CD4-positive, alpha-beta T cell treated with Interferon gamma for 1 hour (primary cell): ENCODE measurements around the gene ZSCAN16.
"Not testable (repeated sequence)": the region's sequence is repeated elsewhere in the genome, so short reads cannot be mapped to it uniquely, and the experiment has no call there.

ENCODE experiments used
- DNase-seq: peaks from one replicate; pipeline ENCODE4 v3.0.0-alpha.2; 2020

Gene ZSCAN16

DNA sequence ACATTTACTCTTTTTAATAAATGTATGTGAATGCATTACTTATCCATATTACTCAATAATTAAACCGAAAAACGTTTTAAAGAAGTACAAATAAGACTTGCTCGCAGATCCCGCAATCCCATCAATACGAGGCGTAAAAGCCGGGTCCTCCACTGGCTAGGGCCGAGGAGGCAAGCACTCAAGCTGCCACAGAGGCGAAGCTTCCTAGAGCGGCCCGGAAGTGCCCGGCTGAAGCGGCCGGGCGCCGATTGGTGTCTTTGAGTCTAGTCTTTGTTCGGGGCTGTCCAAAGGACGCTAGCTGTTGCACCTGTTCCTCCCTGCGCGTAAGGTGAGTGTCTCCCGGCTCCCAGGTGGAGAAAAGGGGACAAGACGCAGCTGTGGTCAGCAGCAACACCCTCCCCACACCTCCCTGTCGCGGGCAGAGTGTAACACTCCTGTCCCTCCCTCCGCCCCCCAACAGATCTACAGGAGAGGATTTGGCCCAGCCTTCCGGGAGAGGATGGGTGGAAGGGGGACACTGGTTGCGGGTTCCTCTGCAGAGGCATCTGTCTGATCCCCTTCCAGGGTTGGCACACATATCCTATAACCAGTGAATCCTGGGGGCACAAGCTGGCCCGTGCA, at the start of gene ZSCAN16:
TSS of gene ZSCAN16 (plus strand) at position 260 of the 621 bp plus-strand sequence. CDS start 835 bp downstream, outside the sequence.
- peak; percentile 80 for DNase-seq

DNA sequence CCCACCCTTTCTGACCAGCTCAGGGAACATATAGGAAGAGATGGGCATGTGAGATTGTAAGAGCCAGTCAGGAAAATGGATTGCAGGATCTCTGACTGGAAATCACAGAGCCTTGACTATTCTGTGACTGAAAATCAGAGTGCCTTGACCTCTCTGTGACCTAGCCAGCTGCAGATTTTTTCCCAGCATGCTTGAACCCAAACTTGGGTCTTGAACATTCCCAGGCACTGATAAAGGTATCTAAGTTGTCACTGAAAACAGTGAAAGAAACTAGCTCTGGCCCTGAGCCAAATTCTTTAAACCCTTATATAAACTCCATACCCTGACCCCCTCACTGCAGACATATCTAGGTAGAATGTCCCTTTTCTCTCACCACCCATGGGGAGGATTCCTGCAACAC, 46.4 kb upstream of the ZSCAN16 start:
- no peak for DNase-seq

DNA sequence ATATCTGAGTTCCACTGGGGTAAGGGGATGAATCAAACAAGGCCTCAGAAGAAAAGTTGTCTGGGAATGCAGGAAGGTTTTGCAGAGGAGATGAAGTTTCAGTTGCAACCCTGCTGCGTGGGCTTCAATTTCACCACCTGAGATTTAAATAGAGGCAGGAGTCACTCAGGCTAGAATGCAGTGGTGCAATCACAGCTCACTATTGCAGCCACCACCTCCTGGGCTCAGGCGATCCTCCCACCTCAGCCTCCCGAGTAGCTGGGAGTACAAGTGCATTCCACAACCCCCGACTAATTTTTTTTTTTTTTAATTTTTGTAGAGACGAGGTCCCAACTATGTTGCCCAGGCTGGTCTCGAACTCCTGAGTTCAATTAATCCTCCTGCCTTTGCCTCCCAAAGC, 45.6 kb upstream of the ZSCAN16 start:
- DNase-seq: no peak

DNA sequence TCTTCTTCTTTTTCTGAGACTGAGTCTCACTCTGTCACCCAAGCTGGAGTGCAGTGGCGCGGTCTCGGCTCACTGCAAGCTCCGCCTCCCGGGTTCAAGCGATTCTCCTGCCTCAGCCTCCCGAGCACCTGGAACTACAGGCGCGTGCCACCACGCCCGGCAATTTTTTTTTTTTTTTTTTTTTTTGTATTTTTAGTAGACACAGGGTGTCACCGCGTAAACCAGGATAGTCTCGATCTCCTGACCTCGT, 44.1 kb upstream of the ZSCAN16 start, which contains the start of gene ZNF165:
TSS of gene ZNF165 (plus strand) at position 188 of the 250 bp plus-strand sequence. CDS start 4,913 bp downstream, outside the sequence.
- not testable (repeated sequence) for DNase-seq

DNA sequence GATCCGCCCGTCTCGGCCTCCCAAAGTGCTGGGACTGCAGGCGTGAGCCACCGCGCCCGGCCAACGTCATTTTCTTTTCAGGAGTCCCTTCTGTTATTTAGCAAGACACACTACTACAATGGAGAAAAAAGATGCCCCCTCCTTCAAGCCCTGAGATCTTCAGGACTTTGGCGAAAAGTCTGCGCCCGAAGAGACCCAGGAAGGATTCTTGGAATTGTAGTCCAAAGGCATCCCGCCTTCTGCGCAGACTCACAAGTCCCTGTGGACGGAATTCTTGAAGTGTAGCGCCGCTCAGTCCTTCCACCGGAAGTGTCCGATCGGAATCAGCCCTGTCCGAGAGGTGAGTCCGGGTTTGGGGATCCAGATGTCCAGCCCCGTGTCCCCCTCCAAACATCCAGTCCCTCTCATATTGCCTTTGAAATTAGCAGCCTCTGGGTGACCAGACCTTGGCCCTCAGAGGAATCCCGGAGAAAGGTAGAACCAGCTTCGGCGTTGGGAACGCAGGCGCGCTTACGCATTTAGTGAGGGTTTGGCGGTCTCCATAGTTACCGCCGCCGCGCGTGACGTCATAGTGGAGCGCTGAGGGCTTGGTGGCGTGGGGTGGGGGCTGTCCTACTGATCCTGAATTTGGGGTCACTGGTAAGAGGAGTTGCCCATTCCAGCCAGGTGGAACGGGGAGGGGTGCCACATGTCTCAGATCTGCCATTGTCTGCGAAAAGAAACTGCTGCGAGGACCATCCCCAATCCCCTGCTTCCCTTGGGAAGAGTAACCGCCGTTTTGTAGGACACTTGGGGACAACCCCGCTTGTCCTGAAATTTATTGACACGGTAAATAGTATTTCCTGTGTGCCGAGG, 43.6 kb upstream of the ZSCAN16 start:
- DNase-seq: peak; percentile 89

DNA sequence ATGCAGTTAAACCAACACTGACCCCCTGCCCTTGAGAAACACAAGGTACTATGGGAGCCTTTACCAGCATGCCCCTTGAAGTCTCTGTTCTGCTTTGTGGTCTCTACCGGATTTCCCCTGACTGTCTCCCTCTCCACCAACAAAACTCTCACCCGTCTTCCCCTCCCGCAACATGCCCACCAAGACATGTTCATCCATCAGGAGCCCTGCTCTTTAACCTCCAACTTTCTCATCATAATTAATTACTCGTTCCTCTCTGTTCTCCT, 43.0 kb upstream of the ZSCAN16 start:
- DNase-seq: peak; percentile 74

DNA sequence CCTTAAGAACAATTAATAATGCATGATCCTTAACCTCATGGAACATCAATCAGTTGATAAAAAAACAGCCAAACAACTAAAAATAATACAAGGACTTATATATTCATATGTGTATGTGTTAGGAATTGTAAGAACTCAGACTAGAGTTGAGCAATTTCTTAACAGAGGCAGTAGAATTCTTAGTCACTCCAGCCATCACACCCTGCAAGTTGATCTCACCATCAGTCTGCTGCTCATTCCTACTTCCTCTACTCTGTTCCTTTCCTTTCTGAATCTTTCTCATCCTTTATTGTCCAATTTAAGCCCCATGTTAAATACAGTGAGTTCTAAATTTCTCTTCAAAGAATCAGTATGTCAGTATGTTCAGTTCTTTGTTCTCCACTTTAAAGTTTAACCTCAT, 41.5 kb upstream of the ZSCAN16 start:
- DNase-seq: no peak

DNA sequence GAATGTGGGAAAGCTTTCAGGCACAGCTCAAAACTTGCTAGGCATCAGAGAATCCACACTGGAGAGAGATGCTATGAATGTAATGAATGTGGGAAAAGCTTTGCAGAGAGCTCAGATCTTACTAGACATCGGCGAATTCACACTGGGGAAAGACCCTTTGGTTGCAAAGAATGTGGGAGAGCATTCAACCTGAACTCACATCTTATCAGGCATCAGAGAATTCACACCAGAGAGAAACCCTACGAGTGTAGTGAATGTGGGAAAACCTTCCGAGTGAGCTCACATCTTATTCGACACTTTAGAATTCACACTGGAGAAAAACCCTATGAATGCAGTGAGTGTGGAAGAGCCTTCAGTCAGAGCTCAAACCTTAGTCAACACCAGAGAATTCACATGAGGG, 35.4 kb upstream of the ZSCAN16 start:
- DNase-seq: no peak

DNA sequence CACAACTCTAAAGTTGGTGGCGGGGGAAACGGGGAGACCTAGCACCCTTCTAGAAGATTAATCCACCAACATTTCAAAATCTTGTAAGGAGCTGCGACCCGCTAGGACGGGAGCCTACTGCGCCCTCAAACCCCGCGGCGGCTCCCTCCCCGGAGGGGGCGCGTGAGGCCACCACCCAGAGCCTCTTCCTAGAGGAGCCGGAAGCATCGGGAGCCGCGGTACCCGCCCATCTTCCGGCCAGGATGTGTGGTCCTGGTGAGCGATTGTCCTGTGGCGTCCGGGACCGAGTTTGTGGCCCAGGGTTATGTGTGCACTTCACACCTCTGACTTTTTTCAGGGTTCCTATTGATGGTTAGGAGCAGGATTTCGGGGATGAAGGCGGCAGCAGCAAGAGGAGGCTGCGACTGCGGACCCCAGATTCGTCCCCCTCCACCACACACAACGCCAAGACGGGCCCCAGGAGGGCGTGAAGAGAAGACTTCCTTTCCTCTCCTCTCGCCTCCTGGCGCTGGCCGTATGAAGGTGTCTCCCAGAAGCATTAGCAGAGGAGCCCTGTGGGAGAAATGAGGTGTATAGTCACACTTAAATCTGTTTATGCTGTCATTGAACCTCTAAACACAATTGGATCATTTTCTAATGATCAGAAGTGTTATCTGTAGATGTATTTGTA, 33.4 kb upstream of the ZSCAN16 start:
- no peak for DNase-seq

DNA sequence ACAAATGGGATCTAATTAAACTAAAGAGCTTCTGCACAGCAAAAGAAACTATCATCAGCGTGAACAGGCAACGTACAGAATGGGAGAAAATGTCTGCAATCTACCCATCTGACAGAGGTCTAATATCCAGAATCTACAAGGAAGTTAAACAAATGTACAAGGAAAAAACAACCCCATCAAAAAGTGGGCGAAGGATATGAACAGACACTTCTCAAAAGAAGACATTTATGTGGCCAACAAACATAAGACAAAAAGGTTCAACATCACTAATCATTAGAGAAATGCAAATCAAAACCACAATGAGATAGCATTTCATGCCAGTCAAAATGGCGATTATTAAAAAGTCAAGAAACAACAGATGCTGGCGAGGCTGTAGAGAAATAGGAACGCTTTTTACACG, 22.2 kb upstream of the ZSCAN16 start:
- DNase-seq: not testable (repeated sequence)

DNA sequence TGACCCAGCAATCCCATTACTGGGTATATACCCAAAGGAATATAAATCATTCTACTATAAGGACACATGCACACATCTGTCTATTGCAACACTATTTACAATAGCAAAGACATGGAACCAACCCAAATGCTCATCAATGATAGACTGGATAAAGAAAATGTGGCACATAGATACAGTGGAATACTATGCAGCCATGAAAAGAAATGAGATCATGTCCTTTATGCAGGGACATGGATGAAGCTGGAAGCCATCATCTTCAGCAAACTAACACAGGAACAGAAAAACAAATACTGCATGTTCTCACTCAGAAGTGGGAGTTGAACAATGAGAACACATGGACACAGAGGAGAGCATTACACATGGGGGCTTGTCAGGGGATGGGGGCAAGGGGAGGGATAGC, 21.7 kb upstream of the ZSCAN16 start:
- not testable (repeated sequence) for DNase-seq

DNA sequence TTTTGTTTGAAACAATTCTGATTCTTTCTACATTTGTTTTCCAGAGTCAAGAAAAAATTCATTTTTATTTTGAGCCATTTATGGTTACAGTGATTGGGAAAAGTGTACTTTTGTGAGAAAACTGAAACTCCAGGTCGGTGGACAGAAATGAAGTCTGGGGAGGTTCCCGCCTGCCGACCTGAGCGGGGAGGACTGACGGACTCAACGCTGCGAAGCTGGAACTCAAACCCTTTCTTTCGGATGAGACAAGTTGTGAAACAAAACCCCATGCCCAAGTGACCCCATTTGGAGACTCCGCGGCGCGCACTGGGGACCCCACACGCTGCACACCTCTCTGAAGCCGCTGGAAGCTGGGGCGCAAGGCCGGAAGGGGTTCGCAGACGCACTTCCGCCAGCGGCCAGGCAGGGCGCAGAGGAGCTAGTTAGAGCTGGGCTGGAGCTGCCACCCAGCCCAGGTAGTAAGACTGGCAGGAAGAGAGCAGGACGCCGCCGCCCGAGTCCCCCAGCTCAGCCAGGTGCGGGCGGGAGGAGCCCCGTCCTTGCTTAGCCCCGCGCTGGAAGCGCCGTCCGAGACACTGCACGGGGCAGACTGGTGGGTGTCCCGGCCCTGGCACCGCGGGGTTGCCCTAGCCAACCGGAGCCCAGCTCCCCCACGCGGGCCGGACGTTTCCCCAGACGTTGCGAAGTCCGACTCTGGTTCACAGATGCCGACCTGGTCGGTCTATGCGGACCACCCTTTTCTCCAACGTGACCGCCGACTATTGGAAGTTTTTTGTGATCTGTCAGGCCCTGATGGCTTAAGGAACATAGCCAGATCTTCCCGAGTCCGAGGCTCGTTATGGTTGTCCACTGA, 19.8 kb upstream of the ZSCAN16 start:
- peak; percentile 87 for DNase-seq

DNA sequence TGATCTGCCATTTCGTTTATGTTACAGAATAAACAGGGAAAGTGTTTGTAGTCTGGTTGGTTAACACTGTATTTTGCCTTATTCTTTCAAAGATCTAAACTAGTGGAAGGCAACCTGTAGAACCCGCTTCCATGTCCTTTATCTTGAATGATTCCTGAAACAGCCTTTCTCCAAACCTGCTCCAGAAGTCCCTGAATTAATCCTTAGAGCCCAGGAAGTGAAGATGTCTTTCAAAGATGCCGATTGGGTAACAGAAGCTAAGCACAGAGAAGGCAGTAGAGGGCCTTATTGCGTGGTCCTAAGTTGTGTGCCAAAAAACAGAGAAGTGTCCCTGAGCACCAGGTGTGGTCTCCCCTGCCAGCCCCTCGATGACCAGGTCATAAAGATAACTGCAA, 19.2 kb upstream of the ZSCAN16 start:
- DNase-seq: no peak

DNA sequence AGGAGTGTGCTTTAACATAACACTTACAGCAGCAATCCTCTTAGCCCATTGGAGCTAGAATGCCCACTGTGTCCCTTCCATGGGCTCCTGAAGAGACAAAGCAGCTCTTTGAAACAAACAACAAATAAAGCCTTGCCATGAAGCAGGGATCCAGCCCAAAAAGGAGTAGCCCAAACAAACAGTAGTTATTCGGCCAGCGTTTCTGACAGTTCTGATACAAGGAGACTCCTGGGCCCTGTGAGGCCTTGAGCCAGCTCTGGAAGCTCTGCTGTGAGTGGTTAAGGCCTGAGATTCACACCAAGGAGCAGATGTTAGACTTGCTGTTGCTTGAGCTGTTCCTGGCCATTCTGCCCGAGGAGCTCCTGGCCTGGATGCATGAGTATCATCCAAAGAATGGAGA, 16.9 kb upstream of the ZSCAN16 start:
- no peak for DNase-seq

DNA sequence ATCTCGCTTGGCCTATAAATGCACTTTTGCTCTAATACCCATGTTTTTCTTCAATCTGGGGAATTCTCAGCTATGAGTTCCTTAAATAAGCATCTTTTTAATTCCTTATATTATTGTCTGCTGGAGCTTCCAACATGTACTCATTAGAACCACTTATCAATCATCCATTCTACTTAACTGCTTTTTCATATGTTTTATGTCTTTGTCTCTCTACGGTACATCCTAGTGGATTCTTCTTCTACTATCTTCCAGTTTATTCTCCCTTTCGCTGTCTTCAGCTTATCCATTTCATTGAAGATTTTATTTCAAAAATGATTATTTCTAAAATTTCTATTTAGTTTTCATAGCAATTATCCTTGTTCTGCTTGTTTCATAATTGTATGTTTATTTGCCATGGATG, 12.4 kb upstream of the ZSCAN16 start:
- DNase-seq: no peak

DNA sequence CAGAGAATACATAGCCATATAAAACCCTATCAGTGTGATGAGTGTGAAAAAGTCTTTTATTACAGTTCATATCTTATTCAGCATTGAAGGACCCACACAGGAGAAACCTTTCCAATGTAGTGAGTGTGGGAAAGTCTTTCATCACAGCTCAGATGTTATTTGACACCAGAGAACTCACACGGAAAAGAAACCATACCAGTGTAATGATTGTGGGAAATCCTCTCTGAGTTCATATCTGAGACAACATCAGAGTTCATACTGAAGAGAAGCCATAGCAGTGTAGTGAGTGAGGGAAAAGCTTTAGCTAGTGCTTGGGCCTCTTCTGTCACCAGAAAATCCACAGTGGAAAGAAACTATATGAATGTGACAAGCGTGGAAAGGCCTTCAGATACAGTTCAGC, 8.6 kb upstream of the ZSCAN16 start:
- no peak for DNase-seq

DNA sequence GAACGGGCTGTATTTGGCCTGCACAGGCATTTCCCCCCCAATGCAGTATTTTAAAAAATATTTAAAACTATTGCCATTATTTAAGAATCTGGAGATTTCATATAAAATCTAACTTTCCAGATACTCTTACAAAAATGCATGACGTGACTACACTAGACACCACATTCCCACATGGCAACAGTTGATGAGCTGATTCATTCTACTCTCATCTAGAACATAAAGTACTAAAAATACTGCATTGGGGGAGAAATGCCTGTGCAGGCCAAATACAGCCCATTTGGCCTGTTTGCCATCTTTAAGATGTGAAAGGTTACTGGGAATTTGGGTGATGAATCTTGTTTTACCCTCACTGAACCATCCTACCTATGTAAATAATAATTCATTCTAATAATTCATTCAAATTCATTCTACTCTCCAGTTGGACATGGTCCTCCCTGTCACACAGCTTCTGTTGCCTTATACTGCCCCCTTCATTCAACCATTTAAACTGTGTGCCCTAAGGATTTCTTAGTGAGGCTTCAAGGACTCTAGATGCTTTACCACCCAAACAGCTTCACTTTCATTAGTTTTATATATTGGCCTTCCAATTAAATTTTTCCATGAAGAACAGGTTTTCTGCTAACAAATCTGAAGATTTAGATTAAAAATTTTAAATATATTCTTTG, 6.9 kb upstream of the ZSCAN16 start:
- DNase-seq: no peak

DNA sequence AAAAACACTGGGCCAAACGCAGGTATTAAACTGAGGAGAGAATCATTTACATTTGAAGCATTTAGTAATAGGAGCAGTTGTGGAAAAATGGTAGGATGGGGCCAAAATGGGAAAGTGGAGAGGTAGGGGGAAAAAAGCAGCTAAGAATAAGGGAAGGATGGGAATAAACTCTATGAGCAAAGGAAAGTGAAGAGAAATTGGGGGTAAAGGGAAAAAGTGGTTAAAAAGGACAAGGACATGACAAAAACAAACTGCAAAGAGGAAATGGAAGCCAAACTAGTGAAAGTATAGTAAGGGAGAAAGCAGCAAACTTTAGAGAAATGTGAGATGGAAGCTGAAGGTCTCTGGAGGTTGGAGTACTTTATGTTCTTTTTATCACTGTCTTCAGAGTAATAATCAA, 6.2 kb upstream of the ZSCAN16 start:
- no peak for DNase-seq

DNA sequence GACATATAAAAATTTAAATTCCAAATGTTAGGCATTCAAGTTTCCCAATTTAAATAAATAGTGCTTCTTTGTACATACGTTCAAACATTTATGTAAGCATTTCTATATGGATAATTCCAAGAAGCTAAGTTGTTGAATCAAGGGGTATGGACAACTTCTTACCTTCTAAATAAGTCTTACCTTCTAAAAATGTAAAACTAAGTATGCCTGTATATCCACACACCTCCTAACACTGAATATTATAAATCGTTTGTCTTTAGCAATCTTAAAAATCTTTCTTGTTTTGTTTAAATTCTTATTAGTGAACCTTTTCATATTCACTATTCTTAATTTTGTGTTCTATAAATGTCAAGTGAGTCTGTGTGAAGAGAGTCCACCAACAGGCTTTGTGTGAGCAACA, 2.5 kb upstream of the ZSCAN16 start:
- DNase-seq: no peak

DNA sequence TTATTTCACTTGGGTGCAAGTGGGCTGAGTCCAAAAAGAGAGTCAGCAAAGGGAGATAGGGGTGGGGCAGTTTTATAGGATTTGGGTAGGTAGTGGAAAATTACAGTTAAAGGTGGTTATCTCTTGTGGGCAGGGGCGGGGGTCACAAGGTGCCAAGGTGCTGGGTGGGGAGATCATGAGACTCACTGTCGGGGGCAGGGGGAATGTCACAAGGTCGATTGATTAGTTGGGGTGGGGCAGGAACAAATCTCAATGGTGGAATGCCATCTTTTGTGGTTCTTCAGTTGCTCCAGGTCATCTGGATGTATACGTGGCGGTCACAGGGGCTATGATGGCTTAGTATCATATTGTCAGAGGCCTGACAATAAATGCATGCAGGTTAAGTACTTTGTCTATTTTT, 2.1 kb upstream of the ZSCAN16 start:
- not testable (repeated sequence) for DNase-seq

DNA sequence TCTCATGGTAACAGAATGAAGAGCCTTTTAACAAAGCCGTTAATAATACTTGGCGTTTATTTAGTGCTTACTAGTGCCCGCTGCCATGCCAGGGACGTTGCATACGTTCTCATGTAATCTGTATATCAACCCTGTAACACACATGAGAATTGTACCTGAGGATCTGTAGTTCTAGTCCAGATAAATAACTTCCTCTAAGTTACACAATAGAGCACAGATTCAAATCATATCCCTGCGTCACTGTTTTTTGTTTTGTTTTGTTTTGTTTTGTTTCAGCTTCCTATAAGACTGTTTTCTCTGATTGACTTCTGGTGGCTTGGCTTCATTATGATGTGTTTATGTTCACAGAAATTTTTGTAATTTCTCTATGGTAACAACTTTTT, 553 bp downstream of the ZSCAN16 start:
- DNase-seq: no peak

DNA sequence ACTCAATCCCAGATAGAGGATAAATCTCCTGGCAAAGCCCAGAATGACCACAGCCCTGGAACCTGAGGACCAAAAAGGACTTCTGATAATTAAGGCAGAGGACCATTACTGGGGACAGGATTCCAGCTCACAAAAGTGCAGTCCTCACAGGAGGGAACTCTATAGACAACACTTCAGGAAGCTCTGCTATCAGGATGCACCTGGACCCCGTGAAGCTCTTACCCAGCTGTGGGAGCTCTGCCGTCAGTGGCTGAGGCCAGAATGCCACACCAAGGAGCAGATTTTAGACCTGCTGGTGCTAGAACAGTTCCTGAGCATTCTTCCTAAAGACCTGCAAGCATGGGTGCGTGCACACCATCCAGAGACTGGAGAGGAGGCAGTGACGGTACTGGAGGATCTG, 992 bp downstream of the ZSCAN16 start:
- no peak for DNase-seq

DNA sequence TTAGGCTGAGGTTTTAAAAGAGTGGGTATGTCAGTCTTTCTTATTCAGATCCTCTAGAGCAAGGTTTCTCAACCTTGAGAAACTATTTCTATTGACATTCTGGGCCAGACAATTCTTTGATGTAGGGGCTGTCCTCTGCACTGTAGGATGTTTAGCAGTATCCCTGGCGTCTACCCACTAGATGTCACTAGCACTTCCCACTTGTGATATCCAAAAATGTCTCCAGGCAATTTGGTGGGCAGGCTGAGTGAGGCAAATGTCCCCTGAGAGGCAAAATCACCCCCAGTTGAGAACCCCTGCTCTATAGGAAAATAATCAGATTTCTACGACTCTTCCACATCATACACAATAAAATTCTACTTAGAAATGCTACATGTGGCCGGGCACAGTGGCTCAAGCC, 9.6 kb downstream of the ZSCAN16 start:
- no peak for DNase-seq
